Endothelial cell of umbilical vein (primary cell): Measurements from ENCODE around the gene EPHA4. TPM values are rescaled to one million over a fixed set of nuclear protein-coding genes. Genes with fewer than 3 reads are reported as not detected.

Source experiments
- BruUV-seq: library from RNA; stranded (reverse); fragments of 400-500 nt; replicated peaks from 2 replicates; lab custom pipeline; 2021; lab: Mats Ljungman, UMichigan
- CTCF ChIA-PET: fragments of 300-600, 350-600 bp; sonication (Branson Sonifier 250); formaldehyde crosslinking; loops from one replicate; lab custom pipeline; 2021; ENCODE audit warnings: antibody characterized with exemption, inconsistent platforms; lab: Charles Lee
- POLR2A ChIA-PET: fragments of 300-600, 350-600 bp; sonication (Branson Sonifier 250); formaldehyde crosslinking; loops from one replicate; lab custom pipeline; 2021; ENCODE audit warnings: antibody characterized with exemption, inconsistent platforms; lab: Charles Lee
- DNase-seq: peaks from one replicate; pipeline ENCODE4 v3.0.0-alpha.2; 2011; ENCODE audit warnings: low read depth, low spot score
- FAIRE-seq: peaks from 2 replicates; lab custom pipeline; 2011; peaks lifted over from hg19 to GRCh38; lab: Jason Lieb, UNC
- H2AFZ ChIP-seq: 2 replicates; pipeline ENCODE4 v1.6.0; 2012; ENCODE audit warnings: low read depth, low read length, control low read depth, inconsistent platforms
- H3K27ac ChIP-seq: 2 replicates; pipeline ENCODE4 v1.5.1; 2011; ENCODE audit warnings: low read depth, mild to moderate bottlenecking, control low read depth, low read length, moderate library complexity; ENCODE audit not compliant: insufficient read depth
- H3K27me3 ChIP-seq, 2 experiments: 2 replicates each; pipeline versions ENCODE4 v1.6.0 to v1.6.1; 2011; ENCODE audit warnings: low read length in 2 of 2, mixed read lengths in 1 of 2; ENCODE audit not compliant: control insufficient read depth in 2 of 2, insufficient read depth in 2 of 2
- H3K36me3 ChIP-seq, 2 experiments: 2 replicates in 1 of 2; 3 replicates in 1 of 2; pipeline ENCODE4 v1.5.1; 2011; ENCODE audit warnings: low read length in 2 of 2, mild to moderate bottlenecking in 1 of 2, moderate library complexity in 1 of 2; ENCODE audit not compliant: control insufficient read depth in 2 of 2, insufficient read depth in 2 of 2; ENCODE audit errors: extremely low read depth in 1 of 2
- H3K4me1 ChIP-seq: 3 replicates; pipeline ENCODE4 v1.5.1; 2011; ENCODE audit warnings: mild to moderate bottlenecking, low read length; ENCODE audit not compliant: control insufficient read depth, insufficient read depth; ENCODE audit errors: extremely low read depth
- H3K4me2 ChIP-seq: 2 replicates; pipeline ENCODE4 v1.6.1; 2011; ENCODE audit warnings: low read length, control low read depth, mixed read lengths; ENCODE audit not compliant: insufficient read depth
- H3K4me3 ChIP-seq, 3 experiments: fragments of 200-600 bp in 1 of 3; sonication (generic), shearing (Covaris generic) in 1 of 3; replicated peaks in 1 of 3; 2 replicates each; pipeline ENCODE4 v1.5.1; 2011 to 2016; ENCODE audit warnings: control low read depth in 3 of 3, low read length in 3 of 3, mild to moderate bottlenecking in 2 of 3, inconsistent platforms in 1 of 3, low read depth in 1 of 3, moderate library complexity in 1 of 3; ENCODE audit not compliant: insufficient read depth in 1 of 3
- H3K79me2 ChIP-seq: 2 replicates; pipeline ENCODE4 v1.6.0; 2012; ENCODE audit warnings: low read length, inconsistent platforms; ENCODE audit not compliant: control insufficient read depth, insufficient read depth
- H3K9ac ChIP-seq: replicated peaks from 2 replicates; pipeline ENCODE3; 2011; ENCODE audit warnings: low read length, control low read depth; ENCODE audit not compliant: insufficient read depth; ENCODE audit errors: extremely low read depth
- H3K9me1 ChIP-seq: replicated peaks from 3 replicates; pipeline ENCODE4 v1.6.0; 2011; ENCODE audit warnings: mild to moderate bottlenecking, low read length; ENCODE audit not compliant: control insufficient read depth, insufficient read depth; ENCODE audit errors: extremely low read depth
- H3K9me3 ChIP-seq: replicated peaks from 2 replicates; pipeline ENCODE4 v1.5.1; 2012; ENCODE audit warnings: low read length, inconsistent platforms; ENCODE audit not compliant: control insufficient read depth, insufficient read depth
- H4K20me1 ChIP-seq: replicated peaks from 2 replicates; pipeline ENCODE3; 2011; ENCODE audit warnings: mild to moderate bottlenecking, low read length; ENCODE audit not compliant: control insufficient read depth, insufficient read depth; ENCODE audit errors: extremely low read depth
- EZH2 ChIP-seq: IDR thresholded peaks from 2 replicates; pipeline ENCODE4 v1.6.1; 2012; ENCODE audit warnings: borderline replicate concordance, low read depth, mild to moderate bottlenecking, moderate library complexity, low read length, inconsistent platforms; ENCODE audit not compliant: severe bottlenecking
- GATA2 ChIP-seq: IDR thresholded peaks from 2 replicates; pipeline ENCODE4 v1.7.0; 2011; ENCODE audit warnings: low read depth, mild to moderate bottlenecking, moderate library complexity, mixed read lengths, low read length; ENCODE audit not compliant: insufficient read length, insufficient read depth
- JUN ChIP-seq: IDR thresholded peaks from 2 replicates; pipeline ENCODE4 v1.6.1; 2011; ENCODE audit warnings: borderline replicate concordance, low read depth; ENCODE audit not compliant: insufficient read length, insufficient read depth
- POLR2A ChIP-seq: IDR thresholded peaks from 2 replicates; pipeline ENCODE4 v1.6.1; 2012; ENCODE audit warnings: low read depth, mild to moderate bottlenecking, control low read depth, low read length
- dilution Hi-C: fragments of 300-500 bp; cut with MboI; formaldehyde crosslinking; loops from one replicate; pipeline ENCODE4 v1.15.0; 2019; ENCODE audit warnings: low sequenced_read_pairs; ENCODE audit not compliant: extremely low pct_ligation_motif_present
- intact Hi-C: fragments of 100-400 bp; cut with micrococcal nuclease; formaldehyde crosslinking; loops from one replicate; pipeline ENCODE4 v1.10.0; 2022
- polyA plus RNA-seq, 4 experiments: library from polyadenylated mRNA; depleted of rRNA in 3 of 4; stranded (reverse) in 3 of 4; unstranded in 1 of 4; fragments of >200 nt; gene quantifications; 2 replicates each; pipeline versions ENCODE4 v1.2.1 to v1.2.3, GENCODE V29; 2011 to 2012; ENCODE audit warnings: missing spikeins in 1 of 4
- total RNA-seq: library from RNA; stranded (reverse); gene quantifications from 2 replicates; pipeline ENCODE4 v1.2.3, GENCODE V29; 2021
- TF ChIP-seq, protein P1 (sequence below): IDR thresholded peaks from 2 replicates; pipeline ENCODE4 v1.6.1; 2011; ENCODE audit not compliant: insufficient read depth, insufficient read length
- TF ChIP-seq, protein P2 (sequence below), 2 donors: IDR thresholded peaks; 1 replicate in 1 of 2; 2 replicates in 1 of 2; pipeline ENCODE4 v1.5.1; 2011; ENCODE audit warnings: low read length in 2 of 2, mild to moderate bottlenecking in 2 of 2, moderate library complexity in 2 of 2, control low read depth in 1 of 2, inconsistent platforms in 1 of 2, low read depth in 1 of 2; ENCODE audit not compliant: insufficient read depth in 1 of 2; ENCODE audit errors: extremely low read depth in 1 of 2

The EPHA4 gene
- total and polyA plus RNA-seq, 2 donors (not counting 3 experiments of a cell fraction or from before 2014, with no cell fraction given): 11.9 to 19.8 TPM

DNA sequence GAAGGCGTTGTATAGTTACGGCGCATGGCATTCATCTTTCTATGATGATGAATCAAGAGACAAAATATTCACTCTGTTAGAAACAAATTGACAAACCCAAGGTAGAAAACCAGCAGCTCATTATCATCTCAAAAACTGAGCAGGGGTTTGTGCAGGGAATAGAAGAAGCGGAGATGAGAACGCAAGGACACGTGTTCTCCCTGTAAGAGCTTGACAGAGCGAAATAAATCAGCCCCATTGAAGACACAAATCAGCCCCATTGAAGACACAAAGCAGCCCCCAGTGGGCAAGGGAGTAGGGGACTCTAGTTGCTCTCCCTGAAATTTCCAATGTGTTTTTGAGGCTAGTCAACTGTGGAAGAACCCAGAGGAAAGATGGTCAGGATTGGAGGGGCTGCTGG is 199.2 kb downstream of the EPHA4 start:
- Histone ChIP-seq H3K4me1 (no peaks in the 10 kb centered on the region), H4K20me1 (no peaks in the 10 kb centered on the region), H3K9me1 (no peaks in the 10 kb centered on the region), H3K4me3 (no peak overlapping the region), H3K27ac (no peak overlapping the region), H3K79me2 (no peaks in the 10 kb centered on the region), H2AFZ (no peak overlapping the region), H3K36me3 (no peaks in the 10 kb centered on the region), H3K27me3 (peaks cover 0 to 2% of the 10 kb centered on the region in 2 experiments), H3K9ac (no peak overlapping the region), H3K9me3 (no peaks in the 10 kb centered on the region), H3K4me2 (no peak overlapping the region)
- POLR2A ChIA-PET: no interaction called here
- CTCF ChIA-PET: interaction anchor here (0.8 to 1.2 kb wide), 6 partner anchors 12 to 106 kb away, joined by 3 to 7 read pairs (median 3); no protein-coding TSS in a partner anchor
- FAIRE-seq (no peak), DNase-seq (no peak)
- dilution Hi-C loops (no loop called here), intact Hi-C loops (loop anchor here (10.0 kb wide), 1 partner anchor 688 kb away; no protein-coding TSS in a partner anchor)
- TF ChIP-seq GATA2 (no peak), JUN (no peak), POLR2A (no peak), EZH2 (no peak)
- BruUV-seq: no TSS peak

- Histone ChIP-seq H3K27ac (no peak overlapping the region), H4K20me1 (no peaks in the 10 kb centered on the region), H3K36me3 (no peaks in the 10 kb centered on the region), H3K4me3 (no peak overlapping the region), H3K9me1 (no peaks in the 10 kb centered on the region), H3K9ac (no peak overlapping the region), H2AFZ (no peak overlapping the region), H3K27me3 (peaks cover 0 to 2% of the 10 kb centered on the region in 2 experiments), H3K9me3 (no peaks in the 10 kb centered on the region), H3K4me1 (no peaks in the 10 kb centered on the region), H3K79me2 (no peaks in the 10 kb centered on the region), H3K4me2 (no peak overlapping the region)
- intact Hi-C loops: loop anchor here (10.0 kb wide), 1 partner anchor 688 kb away; no protein-coding TSS in a partner anchor
- TF ChIP-seq, protein P1, sequence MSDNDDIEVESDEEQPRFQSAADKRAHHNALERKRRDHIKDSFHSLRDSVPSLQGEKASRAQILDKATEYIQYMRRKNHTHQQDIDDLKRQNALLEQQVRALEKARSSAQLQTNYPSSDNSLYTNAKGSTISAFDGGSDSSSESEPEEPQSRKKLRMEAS: no peak
- TF ChIP-seq, protein P2, sequence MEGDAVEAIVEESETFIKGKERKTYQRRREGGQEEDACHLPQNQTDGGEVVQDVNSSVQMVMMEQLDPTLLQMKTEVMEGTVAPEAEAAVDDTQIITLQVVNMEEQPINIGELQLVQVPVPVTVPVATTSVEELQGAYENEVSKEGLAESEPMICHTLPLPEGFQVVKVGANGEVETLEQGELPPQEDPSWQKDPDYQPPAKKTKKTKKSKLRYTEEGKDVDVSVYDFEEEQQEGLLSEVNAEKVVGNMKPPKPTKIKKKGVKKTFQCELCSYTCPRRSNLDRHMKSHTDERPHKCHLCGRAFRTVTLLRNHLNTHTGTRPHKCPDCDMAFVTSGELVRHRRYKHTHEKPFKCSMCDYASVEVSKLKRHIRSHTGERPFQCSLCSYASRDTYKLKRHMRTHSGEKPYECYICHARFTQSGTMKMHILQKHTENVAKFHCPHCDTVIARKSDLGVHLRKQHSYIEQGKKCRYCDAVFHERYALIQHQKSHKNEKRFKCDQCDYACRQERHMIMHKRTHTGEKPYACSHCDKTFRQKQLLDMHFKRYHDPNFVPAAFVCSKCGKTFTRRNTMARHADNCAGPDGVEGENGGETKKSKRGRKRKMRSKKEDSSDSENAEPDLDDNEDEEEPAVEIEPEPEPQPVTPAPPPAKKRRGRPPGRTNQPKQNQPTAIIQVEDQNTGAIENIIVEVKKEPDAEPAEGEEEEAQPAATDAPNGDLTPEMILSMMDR (IDR thresholded peaks at IDR 0.05; ENCODE audit: extremely low read depth in 1 of 2, insufficient read depth in 1 of 2, low read depth in 1 of 2, low read length in 2 of 2): peak in 1 of 2 donors; percentile 22
- TF ChIP-seq POLR2A: no peak
- ChIA-PET POLR2A (no interaction called here), CTCF (interaction anchor here (0.8 to 1.2 kb wide), 6 partner anchors 11 to 106 kb away, joined by 3 to 7 read pairs (median 3); no protein-coding TSS in a partner anchor)
- FAIRE-seq: no peak
- dilution Hi-C loops: no loop called here
- no TSS peak for BruUV-seq
- peak; percentile 10 for DNase-seq
Measured at GRCh38 chr2:221372159-221372884, 199.8 kb downstream of the EPHA4 start.
